UCSD-AML1 (cell line): ENCODE measurements around the gene COL28A1.
"Not testable (repeated sequence)": the region's sequence is repeated elsewhere in the genome, so short reads cannot be mapped to it uniquely, and the experiment has no call there.

Source experiments
- DNase-seq: peaks from one replicate; lab custom pipeline; 2025; ENCODE audit not compliant: unreplicated experiment; lab: John Stamatoyannopoulos, UW

The COL28A1 gene

GRCh38 chr7:7562736-7563135 is 27.1 kb upstream of the COL28A1 start:
- no peak for DNase-seq

- DNase-seq, result not testable (repeated sequence)
Measured at GRCh38 chr7:7561591-7561990, 25.9 kb upstream of the COL28A1 start.

GRCh38 chr7:7557252-7557651 is 21.6 kb upstream of the COL28A1 start:
- DNase-seq, result no peak

- DNase-seq, result no peak
Measured at GRCh38 chr7:7556852-7557251, 21.2 kb upstream of the COL28A1 start.

- DNase-seq, result no peak
Measured at GRCh38 chr7:7554649-7555575, 19.2 kb upstream of the COL28A1 start.

GRCh38 chr7:7554021-7554432 is 18.4 kb upstream of the COL28A1 start:
- DNase-seq, result no peak

GRCh38 chr7:7553386-7553785 is 17.7 kb upstream of the COL28A1 start:
- no peak for DNase-seq

- no peak for DNase-seq
Measured at GRCh38 chr7:7552199-7552598, 16.5 kb upstream of the COL28A1 start.

- no peak for DNase-seq
Measured at GRCh38 chr7:7550663-7551062, 15.0 kb upstream of the COL28A1 start.

GRCh38 chr7:7548407-7548806 is 12.7 kb upstream of the COL28A1 start:
- no peak for DNase-seq

- DNase-seq, result no peak
Measured at GRCh38 chr7:7542251-7542835, 6.7 kb upstream of the COL28A1 start.

- no peak for DNase-seq
Measured at GRCh38 chr7:7539711-7540110, 4.0 kb upstream of the COL28A1 start.

- DNase-seq, result no peak
Measured at GRCh38 chr7:7539152-7539551, 3.5 kb upstream of the COL28A1 start.

- no peak for DNase-seq
Measured at GRCh38 chr7:7537711-7538110, 2.0 kb upstream of the COL28A1 start.

GRCh38 chr7:7536396-7537019 is 835 bp upstream of the COL28A1 start:
- no peak for DNase-seq

GRCh38 chr7:7533831-7534430 is 1.7 kb downstream of the COL28A1 start:
- no peak for DNase-seq

GRCh38 chr7:7529328-7529727 is 6.3 kb downstream of the COL28A1 start:
- DNase-seq, result no peak

GRCh38 chr7:7527047-7527446 is 8.6 kb downstream of the COL28A1 start:
- no peak for DNase-seq

GRCh38 chr7:7526006-7526405 is 9.7 kb downstream of the COL28A1 start:
- no peak for DNase-seq

GRCh38 chr7:7524121-7524520 is 11.6 kb downstream of the COL28A1 start:
- no peak for DNase-seq

GRCh38 chr7:7522421-7522820 is 13.3 kb downstream of the COL28A1 start:
- DNase-seq, result no peak

- no peak for DNase-seq
Measured at GRCh38 chr7:7521259-7521658, 14.4 kb downstream of the COL28A1 start.
